Measurements from ENCODE around the gene SCO1.

GRCh38 chr17:10649602-10650001 is 47.7 kb downstream of the SCO1 start:
- TF ChIP-seq TCF7L2 (IDR thresholded peaks at IDR 0.05; ENCODE audit: low read depth, low read length) (no peak), CTCF (IDR thresholded peaks at IDR 0.05) (no peak)

Measured in Panc1 (cell line).